Nephron (organoid): ENCODE measurements around the gene NQO2.

ENCODE experiments used
- H3K27ac Mint-ChIP-seq, 3 experiments: 2 replicates each; pipeline ENCODE4 v1.8.0; 2020; ENCODE audit warnings: mixed read lengths in 3 of 3, mild to moderate bottlenecking in 2 of 3, moderate library complexity in 1 of 3
- H3K27me3 Mint-ChIP-seq: 2 replicates; pipeline ENCODE4 v1.8.0; 2021; ENCODE audit warnings: low read depth, mild to moderate bottlenecking, moderate library complexity, mixed read lengths
- H3K36me3 Mint-ChIP-seq: 2 replicates; pipeline ENCODE4 v1.8.0; 2020; ENCODE audit warnings: low read depth, mixed read lengths
- H3K4me1 Mint-ChIP-seq: 2 replicates; pipeline ENCODE4 v1.8.0; 2020; ENCODE audit warnings: mixed read lengths
- H3K4me3 Mint-ChIP-seq, 3 experiments: 2 replicates each; pipeline ENCODE4 v1.8.0; 2020; ENCODE audit warnings: mild to moderate bottlenecking in 3 of 3, mixed read lengths in 3 of 3, moderate library complexity in 2 of 3
- H3K9me3 Mint-ChIP-seq: 2 replicates; pipeline ENCODE4 v1.8.0; 2020; ENCODE audit warnings: mixed read lengths
- CTCF ChIP-seq, 3 experiments: fragments of 200-600 bp; sonication (generic); IDR thresholded peaks; one replicate each; pipeline ENCODE4 v1.5.0; 2021; ENCODE audit warnings: antibody characterized with exemption in 3 of 3; ENCODE audit not compliant: unreplicated experiment in 3 of 3

NQO2 gene

GRCh38 chr6:3063733-3064700, 64.3 kb downstream of the NQO2 start:
- Mint-ChIP-seq H3K4me3 (peak overlapping the region; percentile 90 to 96 (median 92)), H3K27me3 (peaks cover 11% of the 10 kb centered on the region), H3K9me3 (peaks cover 4% of the 10 kb centered on the region), H3K4me1 (peaks cover 5% of the 10 kb centered on the region), H3K36me3 (peaks cover 4% of the 10 kb centered on the region), H3K27ac (peak overlapping the region in 2 of 3 experiments; percentile 57 to 70)
- TF ChIP-seq CTCF (IDR thresholded peaks at IDR 0.05; ENCODE audit: unreplicated experiment in 3 of 3) = no peak

- peak in 1 of 3 experiments; percentile 23 for TF ChIP-seq CTCF (IDR thresholded peaks at IDR 0.05; ENCODE audit: unreplicated experiment in 3 of 3)
- Mint-ChIP-seq H3K27ac (peak within 1 kb of the TSS; percentile 99 to 100 (median 99)), H3K36me3 (peaks cover 4% of the 10 kb centered on the region), H3K4me1 (peaks cover 18% of the 10 kb centered on the region), H3K27me3 (peaks cover 8% of the 10 kb centered on the region), H3K9me3 (peaks cover 4% of the 10 kb centered on the region), H3K4me3 (peak within 1 kb of the TSS; percentile 97 to 98 (median 98))
Observed at GRCh38 chr6:3068329-3069214, 68.9 kb downstream of the NQO2 start, which contains the start of gene RIPK1. Gene RIPK1, plus strand, starts transcription at chr6:3068494. Its CDS starts 8,330 bp downstream, at chr6:3076824.
